Mammary epithelial cell (primary cell): ENCODE data around the gene KRTAP10-9.

Experiments
- CTCF ChIP-seq, 2 donors: IDR thresholded peaks in 1 of 2; conservative IDR thresholded peaks in 1 of 2; 2 replicates each; pipeline ENCODE4 v1.5.1; 2011 to 2012; ENCODE audit warnings: inconsistent platforms in 2 of 2, low read length in 2 of 2, mild to moderate bottlenecking in 2 of 2, control low read depth in 1 of 2, low read depth in 1 of 2; ENCODE audit not compliant: insufficient read depth in 1 of 2; ENCODE audit errors: extremely low read depth in 1 of 2
- EZH2 ChIP-seq: IDR thresholded peaks from 2 replicates; pipeline ENCODE4 v1.6.1; 2012; ENCODE audit warnings: low read length, inconsistent platforms, borderline replicate concordance

DNA sequence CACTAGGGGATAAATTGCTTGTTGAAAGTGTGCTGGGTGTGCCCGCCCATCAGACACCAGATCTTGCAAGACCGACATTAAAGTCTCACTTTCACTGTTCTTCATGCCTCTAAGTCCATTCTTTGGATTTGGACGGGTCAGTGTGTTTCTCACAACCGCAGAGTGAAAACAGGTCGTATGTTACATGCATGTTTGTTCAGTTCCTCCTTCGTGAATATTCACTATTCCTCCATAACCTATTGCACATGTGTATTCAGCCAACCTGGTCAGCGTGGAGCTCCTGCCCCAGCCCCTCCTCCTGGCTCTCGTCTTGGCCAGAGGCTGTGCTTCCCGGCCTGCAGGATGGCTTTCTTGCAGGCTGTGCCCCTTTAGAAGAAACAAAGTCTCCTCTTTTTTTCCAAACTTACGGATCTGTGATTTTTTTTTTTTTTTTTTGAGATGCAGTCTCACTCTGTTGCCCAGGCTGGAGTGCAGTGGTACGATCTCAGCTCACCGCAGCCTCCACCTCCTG is 32.4 kb upstream of the KRTAP10-9 start:
- TF ChIP-seq CTCF (conservative IDR thresholded peaks at IDR 0.05 in 1 of 2, IDR thresholded peaks at IDR 0.05 in 1 of 2; ENCODE audit: extremely low read depth in 1 of 2, insufficient read depth in 1 of 2, low read depth in 1 of 2, low read length in 2 of 2), result no peak
- no peak for TF ChIP-seq EZH2
